Umbilical cord (tissue), 2 donors: ENCODE results near the gene TUBA3E. TPM values are rescaled to one million over a fixed set of nuclear protein-coding genes. Genes with fewer than 3 reads are reported as not detected.
A peak's percentile ranks its signal among the peaks of the same experiment; 100 is the strongest.
"Not testable (repeated sequence)": the region's sequence is repeated elsewhere in the genome, so short reads cannot be mapped to it uniquely, and the experiment has no call there.

ENCODE experiments used
- DNase-seq: peaks from one replicate; pipeline ENCODE4 v3.0.0-alpha.2; 2015; ENCODE audit warnings: low spot score
- total RNA-seq: library from RNA; depleted of rRNA; stranded (reverse); fragments of >200 nt; gene quantifications from one replicate; pipeline ENCODE4 v1.2.3, GENCODE V29; 2014; ENCODE audit warnings: low replicate concordance; ENCODE audit not compliant: insufficient read depth

Gene TUBA3E
- total RNA-seq, 1 donor from 2014 or later: not detected

GRCh38 chr2:130162486-130162885 lies 35.8 kb downstream of the TUBA3E start:
- not testable (repeated sequence) for DNase-seq

- not testable (repeated sequence) for DNase-seq
These were observed 37.2 kb downstream of the TUBA3E start for GRCh38 chr2:130160838-130161705.

- no peak for DNase-seq
These were observed 38.1 kb downstream of the TUBA3E start for GRCh38 chr2:130160131-130160530.

- DNase-seq: not testable (repeated sequence)
These were observed 38.9 kb downstream of the TUBA3E start for GRCh38 chr2:130159376-130159775.

- DNase-seq: no peak
These were observed 39.6 kb downstream of the TUBA3E start for GRCh38 chr2:130158631-130159030.

- DNase-seq: not testable (repeated sequence)
These were observed 40.3 kb downstream of the TUBA3E start for GRCh38 chr2:130157825-130158514.

- not testable (repeated sequence) for DNase-seq
These were observed 40.9 kb downstream of the TUBA3E start for GRCh38 chr2:130157354-130157753.

GRCh38 chr2:130156624-130157004 lies 41.6 kb downstream of the TUBA3E start:
- DNase-seq: no peak

- not testable (repeated sequence) for DNase-seq
These were observed 42.1 kb downstream of the TUBA3E start for GRCh38 chr2:130155956-130156623.

- no peak for DNase-seq
These were observed 43.2 kb downstream of the TUBA3E start for GRCh38 chr2:130154773-130155765.

GRCh38 chr2:130154423-130154770 lies 43.8 kb downstream of the TUBA3E start:
- DNase-seq: not testable (repeated sequence)

- not testable (repeated sequence) for DNase-seq
These were observed 44.4 kb downstream of the TUBA3E start for GRCh38 chr2:130153721-130154422.

GRCh38 chr2:130152816-130153595 lies 45.2 kb downstream of the TUBA3E start:
- DNase-seq: no peak

GRCh38 chr2:130152136-130152815 lies 46.0 kb downstream of the TUBA3E start:
- not testable (repeated sequence) for DNase-seq

- DNase-seq: not testable (repeated sequence)
These were observed 47.1 kb downstream of the TUBA3E start for GRCh38 chr2:130151145-130151512.

GRCh38 chr2:130150181-130151144 lies 47.8 kb downstream of the TUBA3E start:
- DNase-seq: no peak

- DNase-seq: not testable (repeated sequence)
These were observed 49.7 kb downstream of the TUBA3E start for GRCh38 chr2:130148515-130148914.

GRCh38 chr2:130145006-130145414 lies 53.2 kb downstream of the TUBA3E start, which contains the start of gene CCDC74B:
Gene CCDC74B (minus strand): TSS chr2:130145112. CDS start chr2:130144996, 116 bp downstream.
- DNase-seq: peak; percentile 10
